Tibial artery (tissue), 4 donors: ENCODE results near the gene ZNF521.

Experiments
- DNase-seq, 2 donors: peaks; one replicate each; pipeline ENCODE4 v3.0.0-alpha.2; 2019
- H3K27ac ChIP-seq, 2 donors: fragments of 200-600 bp; sonication (generic) in 1 of 2; 1 replicate in 1 of 2; 2 replicates in 1 of 2; pipeline ENCODE4 v1.5.1; 2018 to 2019; ENCODE audit warnings: mild to moderate bottlenecking in 1 of 2
- H3K27me3 ChIP-seq, 2 donors: fragments of 200-600 bp; sonication (generic) in 1 of 2; one replicate each; pipeline versions ENCODE4 v1.5.1 to v1.6.0; 2016 to 2019
- H3K36me3 ChIP-seq, 3 donors: fragments of 200-600 bp; sonication (generic) in 2 of 3; one replicate each; pipeline ENCODE4 v1.5.1; 2016 to 2019; ENCODE audit warnings: mild to moderate bottlenecking in 2 of 3
- H3K4me1 ChIP-seq, 4 donors: fragments of 200-600 bp; sonication (generic) in 2 of 4; 1 replicate in 3 of 4; 2 replicates in 1 of 4; pipeline ENCODE4 v1.5.1; 2016 to 2019
- H3K4me3 ChIP-seq, 2 donors: fragments of 200-600 bp; sonication (generic) in 1 of 2; 1 replicate in 1 of 2; 2 replicates in 1 of 2; pipeline ENCODE4 v1.5.1; 2018 to 2019; ENCODE audit warnings: mild to moderate bottlenecking in 2 of 2
- H3K9me3 ChIP-seq, 3 donors: fragments of 200-600 bp; sonication (generic) in 1 of 3; one replicate each; pipeline ENCODE4 v1.5.1; 2016 to 2019
- intact Hi-C: fragments of 100-400 bp; cut with DNase I; formaldehyde crosslinking; loops from one replicate; pipeline ENCODE4 v1.15.0; 2023; ENCODE audit warnings: low total_unique reads
- TF ChIP-seq, protein P1 (sequence below), 2 experiments: fragments of 200-600 bp in 1 of 2; fragments of 450-650 bp in 1 of 2; IDR thresholded peaks; one replicate each; pipeline ENCODE4 v1.5.1; 2017 to 2019; ENCODE audit warnings: antibody characterized with exemption in 2 of 2, mild to moderate bottlenecking in 1 of 2, moderate library complexity in 1 of 2

Gene ZNF521

DNA sequence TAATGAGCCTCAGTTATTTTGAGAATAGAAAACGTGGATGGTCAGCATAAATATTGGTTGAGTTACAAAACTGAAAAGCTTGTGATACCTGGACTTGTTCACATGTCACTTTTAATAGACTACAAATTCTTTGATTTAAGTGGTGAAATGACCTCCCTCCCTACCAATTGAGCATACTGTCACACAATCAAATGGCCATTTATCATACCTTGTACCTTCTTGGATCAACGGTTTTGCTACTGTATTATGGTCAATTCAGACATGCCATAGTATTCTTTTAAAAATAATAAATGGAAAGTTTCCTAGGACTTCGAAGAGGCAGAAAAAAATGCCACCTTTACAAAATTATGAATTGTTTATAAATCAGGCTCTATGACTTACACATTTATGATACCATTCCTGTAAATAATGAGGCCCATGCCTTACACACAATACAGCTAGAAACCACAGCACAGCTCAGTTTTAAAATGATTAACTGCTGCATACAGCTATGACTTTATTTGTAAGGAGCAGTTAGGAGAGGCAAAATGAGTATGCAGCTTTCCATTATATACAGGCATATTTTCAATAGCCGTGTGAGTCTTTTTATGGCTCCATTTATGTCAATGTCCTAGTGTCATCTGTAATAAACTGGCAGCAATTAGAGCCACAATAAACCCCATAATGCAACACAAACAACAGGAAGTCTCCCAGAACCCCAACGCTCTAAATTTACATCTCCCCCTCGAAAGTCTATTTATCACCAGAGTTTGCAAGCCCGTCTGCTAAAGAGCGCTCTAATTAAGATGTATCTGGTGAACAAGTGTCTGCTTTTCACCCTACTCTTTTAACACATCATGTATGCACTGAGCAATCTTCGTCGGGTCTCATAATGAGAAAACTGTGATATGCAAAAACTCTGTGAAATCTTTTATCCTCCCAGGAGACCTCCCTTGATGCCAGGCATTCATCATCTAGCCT, 176.1 kb downstream of the ZNF521 start:
- Histone ChIP-seq H3K36me3 (no peaks in the 10 kb centered on the region), H3K4me3 (no peak overlapping the region), H3K27me3 (no peaks in the 10 kb centered on the region), H3K27ac (no peak overlapping the region), H3K9me3 (no peaks in the 10 kb centered on the region), H3K4me1 (no peaks in the 10 kb centered on the region)
- DNase-seq = no peak
- intact Hi-C loops = no loop called here
- TF ChIP-seq, protein P1, sequence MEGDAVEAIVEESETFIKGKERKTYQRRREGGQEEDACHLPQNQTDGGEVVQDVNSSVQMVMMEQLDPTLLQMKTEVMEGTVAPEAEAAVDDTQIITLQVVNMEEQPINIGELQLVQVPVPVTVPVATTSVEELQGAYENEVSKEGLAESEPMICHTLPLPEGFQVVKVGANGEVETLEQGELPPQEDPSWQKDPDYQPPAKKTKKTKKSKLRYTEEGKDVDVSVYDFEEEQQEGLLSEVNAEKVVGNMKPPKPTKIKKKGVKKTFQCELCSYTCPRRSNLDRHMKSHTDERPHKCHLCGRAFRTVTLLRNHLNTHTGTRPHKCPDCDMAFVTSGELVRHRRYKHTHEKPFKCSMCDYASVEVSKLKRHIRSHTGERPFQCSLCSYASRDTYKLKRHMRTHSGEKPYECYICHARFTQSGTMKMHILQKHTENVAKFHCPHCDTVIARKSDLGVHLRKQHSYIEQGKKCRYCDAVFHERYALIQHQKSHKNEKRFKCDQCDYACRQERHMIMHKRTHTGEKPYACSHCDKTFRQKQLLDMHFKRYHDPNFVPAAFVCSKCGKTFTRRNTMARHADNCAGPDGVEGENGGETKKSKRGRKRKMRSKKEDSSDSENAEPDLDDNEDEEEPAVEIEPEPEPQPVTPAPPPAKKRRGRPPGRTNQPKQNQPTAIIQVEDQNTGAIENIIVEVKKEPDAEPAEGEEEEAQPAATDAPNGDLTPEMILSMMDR (IDR thresholded peaks at IDR 0.05) = no peak

DNA sequence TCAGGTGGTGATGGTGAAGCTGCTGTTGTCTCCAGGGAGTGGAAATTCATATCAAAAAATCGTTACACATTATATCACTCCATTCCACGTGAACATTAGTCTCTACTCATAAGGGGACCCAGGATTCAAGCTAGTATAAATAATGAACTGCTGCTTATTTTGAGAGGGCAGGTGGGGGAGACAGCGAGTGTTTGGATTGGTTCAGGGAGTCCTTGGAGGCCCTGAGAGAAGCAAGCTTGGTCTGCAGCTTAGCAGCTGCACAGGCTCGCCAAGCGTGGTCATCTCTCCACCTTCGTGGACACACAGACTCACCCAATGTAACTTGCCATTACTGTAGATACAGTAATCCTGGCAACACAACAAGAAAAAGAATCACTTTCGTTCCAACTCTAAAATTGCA, 177.6 kb downstream of the ZNF521 start:
- intact Hi-C loops = no loop called here
- Histone ChIP-seq H3K27ac (no peak overlapping the region), H3K27me3 (no peaks in the 10 kb centered on the region), H3K4me3 (no peak overlapping the region), H3K4me1 (no peaks in the 10 kb centered on the region), H3K9me3 (no peaks in the 10 kb centered on the region), H3K36me3 (no peaks in the 10 kb centered on the region)
- TF ChIP-seq, protein P1 (IDR thresholded peaks at IDR 0.05) = no peak
- DNase-seq = no peak

DNA sequence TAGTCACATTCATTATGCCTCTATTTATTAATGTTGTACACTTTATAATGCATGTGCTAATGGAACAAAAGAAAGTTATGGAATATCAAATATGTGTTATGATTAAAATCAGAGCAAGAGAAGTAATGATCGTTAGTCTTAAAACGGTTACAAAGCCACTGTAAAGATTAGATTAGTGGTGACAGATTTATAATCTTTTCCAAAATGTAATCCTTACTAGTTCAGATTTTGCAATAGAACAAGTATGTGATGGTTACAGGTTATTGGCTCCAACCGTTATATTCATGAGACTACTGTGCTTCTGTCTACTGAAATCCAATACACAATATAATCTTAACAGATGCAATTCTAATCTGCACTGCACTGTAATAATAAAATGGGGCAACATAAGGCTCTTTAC, 180.6 kb downstream of the ZNF521 start:
- no peaks in the 10 kb centered on the region for H3K4me1 ChIP-seq
- no peaks in the 10 kb centered on the region for H3K9me3 ChIP-seq
- no peaks in the 10 kb centered on the region for H3K36me3 ChIP-seq
- H3K27ac ChIP-seq = no peak overlapping the region
- intact Hi-C loops = no loop called here
- H3K27me3 ChIP-seq = no peaks in the 10 kb centered on the region
- TF ChIP-seq, protein P1 (IDR thresholded peaks at IDR 0.05) = no peak
- no peak for DNase-seq
- H3K4me3 ChIP-seq = no peak overlapping the region

DNA sequence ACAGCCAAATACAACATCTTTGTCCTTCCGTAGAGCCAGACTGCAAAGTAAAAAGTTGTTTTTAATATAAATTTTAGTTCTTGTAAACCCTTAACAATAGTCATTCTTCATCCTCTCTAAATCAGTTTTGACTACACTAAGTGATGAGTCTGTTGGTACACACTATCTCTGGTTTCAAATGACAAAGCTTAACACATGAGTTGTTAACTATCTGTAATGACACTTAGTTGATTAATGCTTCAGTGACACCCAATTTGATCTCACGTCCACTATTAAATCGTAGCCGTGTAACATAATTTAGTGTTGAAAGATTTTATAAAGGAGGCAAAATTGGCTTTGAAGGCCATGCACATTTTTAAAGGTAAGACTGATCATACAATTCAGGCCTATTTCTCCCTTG, 181.6 kb downstream of the ZNF521 start:
- no peak for DNase-seq
- Histone ChIP-seq H3K27ac (no peak overlapping the region), H3K4me1 (peaks cover 0 to 2% (median 0%) of the 10 kb centered on the region in 4 donors), H3K4me3 (no peak overlapping the region), H3K36me3 (no peaks in the 10 kb centered on the region), H3K9me3 (no peaks in the 10 kb centered on the region), H3K27me3 (no peaks in the 10 kb centered on the region)
- intact Hi-C loops = no loop called here
- TF ChIP-seq, protein P1 (IDR thresholded peaks at IDR 0.05) = no peak

DNA sequence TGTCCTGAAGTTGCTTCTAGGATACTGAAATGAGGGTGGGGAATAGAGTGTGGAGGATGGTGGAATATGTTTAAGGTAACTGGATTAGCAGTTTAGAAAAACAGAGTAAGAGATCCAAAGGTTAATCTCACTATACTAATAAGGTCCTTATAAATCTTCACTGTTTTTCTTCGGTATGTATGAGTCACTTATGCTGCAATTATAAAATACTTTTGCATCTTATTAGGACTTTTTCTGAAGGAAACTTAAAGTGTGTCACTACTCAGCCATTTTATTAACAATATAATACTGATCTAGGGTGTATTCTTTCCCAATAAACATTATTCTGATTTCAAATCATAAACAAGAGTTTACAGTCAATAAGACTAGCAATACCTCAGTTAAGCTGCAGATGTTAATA, 182.3 kb downstream of the ZNF521 start:
- intact Hi-C loops = no loop called here
- Histone ChIP-seq H3K9me3 (no peaks in the 10 kb centered on the region), H3K27ac (no peak overlapping the region), H3K36me3 (no peaks in the 10 kb centered on the region), H3K27me3 (no peaks in the 10 kb centered on the region), H3K4me3 (no peak overlapping the region), H3K4me1 (peaks cover 0 to 5% (median 0%) of the 10 kb centered on the region in 4 donors)
- TF ChIP-seq, protein P1 (IDR thresholded peaks at IDR 0.05) = no peak
- DNase-seq = no peak
